NT2/D1 (cell line): ENCODE measurements around the gene CACNA2D2.

Source experiments
- DNase-seq: peaks from one replicate; pipeline ENCODE4 v3.0.0-alpha.2; 2011; ENCODE audit warnings: low read depth, low spot score
- H3K27me3 ChIP-seq: 2 replicates; pipeline ENCODE4 v1.6.0; 2011; ENCODE audit warnings: mild to moderate bottlenecking; ENCODE audit not compliant: insufficient read length, insufficient read depth
- H3K36me3 ChIP-seq: 2 replicates; pipeline ENCODE4 v1.6.1; 2011; ENCODE audit warnings: mild to moderate bottlenecking, low read length, mixed read lengths; ENCODE audit not compliant: insufficient read depth, insufficient read length
- H3K4me1 ChIP-seq: 2 replicates; pipeline ENCODE4 v1.5.1; 2011; ENCODE audit not compliant: insufficient read depth, insufficient read length
- H3K4me3 ChIP-seq: 2 replicates; pipeline ENCODE4 v1.5.1; 2011; ENCODE audit warnings: low read depth; ENCODE audit not compliant: insufficient read length
- H3K9ac ChIP-seq: 2 replicates; pipeline ENCODE4 v1.6.0; 2011; ENCODE audit warnings: low read depth; ENCODE audit not compliant: insufficient read length
- H3K9me3 ChIP-seq: 2 replicates; pipeline ENCODE4 v1.5.1; 2011; ENCODE audit warnings: mild to moderate bottlenecking, low read length; ENCODE audit not compliant: insufficient read depth
- SUZ12 ChIP-seq: IDR thresholded peaks from 2 replicates; pipeline ENCODE4 v1.6.1; 2011; ENCODE audit not compliant: insufficient read length, insufficient read depth; ENCODE audit errors: extremely low read depth
- YY1 ChIP-seq: IDR thresholded peaks from 2 replicates; pipeline ENCODE4 v1.6.1; 2011; ENCODE audit not compliant: insufficient read length, insufficient read depth
- ZNF274 ChIP-seq: IDR thresholded peaks from 2 replicates; pipeline ENCODE4 v1.6.1; 2011; ENCODE audit warnings: mild to moderate bottlenecking, low read depth, low read length

The CACNA2D2 gene

GRCh38 chr3:50389414-50389767 lies 114.0 kb downstream of the CACNA2D2 start:
- Histone ChIP-seq H3K9me3 (no peaks in the 10 kb centered on the region), H3K4me1 (peaks cover 11% of the 10 kb centered on the region), H3K9ac (no peak overlapping the region), H3K4me3 (no peak overlapping the region), H3K27me3 (no peaks in the 10 kb centered on the region), H3K36me3 (no peaks in the 10 kb centered on the region)
- no peak for DNase-seq
- no peak for TF ChIP-seq YY1
- no peak for TF ChIP-seq ZNF274

GRCh38 chr3:50388720-50389413 lies 114.6 kb downstream of the CACNA2D2 start:
- no peak overlapping the region for H3K4me3 ChIP-seq
- no peak for TF ChIP-seq ZNF274
- TF ChIP-seq YY1: no peak
- TF ChIP-seq SUZ12: no peak
- H3K36me3 ChIP-seq: no peaks in the 10 kb centered on the region
- no peaks in the 10 kb centered on the region for H3K9me3 ChIP-seq
- no peak for DNase-seq
- H3K4me1 ChIP-seq: peaks cover 11% of the 10 kb centered on the region
- no peak overlapping the region for H3K9ac ChIP-seq
- H3K27me3 ChIP-seq: no peaks in the 10 kb centered on the region

GRCh38 chr3:50388016-50388719 lies 115.3 kb downstream of the CACNA2D2 start:
- Histone ChIP-seq H3K9me3 (no peaks in the 10 kb centered on the region), H3K9ac (no peak overlapping the region), H3K4me3 (no peak overlapping the region), H3K36me3 (no peaks in the 10 kb centered on the region), H3K27me3 (no peaks in the 10 kb centered on the region), H3K4me1 (peaks cover 11% of the 10 kb centered on the region)
- TF ChIP-seq YY1 (no peak), SUZ12 (no peak), ZNF274 (no peak)
- no peak for DNase-seq

GRCh38 chr3:50385754-50386153 lies 117.7 kb downstream of the CACNA2D2 start:
- no peaks in the 10 kb centered on the region for H3K9me3 ChIP-seq
- H3K4me1 ChIP-seq: peaks cover 5% of the 10 kb centered on the region
- no peak for DNase-seq
- no peaks in the 10 kb centered on the region for H3K36me3 ChIP-seq
- TF ChIP-seq YY1: no peak
- no peak for TF ChIP-seq SUZ12
- no peak for TF ChIP-seq ZNF274
- H3K27me3 ChIP-seq: no peaks in the 10 kb centered on the region
- H3K4me3 ChIP-seq: no peak overlapping the region
- no peak overlapping the region for H3K9ac ChIP-seq

GRCh38 chr3:50383750-50384149 lies 119.7 kb downstream of the CACNA2D2 start:
- DNase-seq: no peak
- Histone ChIP-seq H3K9ac (no peak overlapping the region), H3K4me3 (no peak overlapping the region), H3K4me1 (peaks cover 3% of the 10 kb centered on the region), H3K9me3 (no peaks in the 10 kb centered on the region), H3K27me3 (no peaks in the 10 kb centered on the region), H3K36me3 (no peaks in the 10 kb centered on the region)
- TF ChIP-seq ZNF274 (no peak), SUZ12 (no peak), YY1 (no peak)

GRCh38 chr3:50382722-50383121 lies 120.7 kb downstream of the CACNA2D2 start:
- Histone ChIP-seq H3K4me1 (peaks cover 6% of the 10 kb centered on the region), H3K4me3 (no peak overlapping the region), H3K9me3 (no peaks in the 10 kb centered on the region), H3K9ac (no peak overlapping the region), H3K36me3 (no peaks in the 10 kb centered on the region), H3K27me3 (no peaks in the 10 kb centered on the region)
- TF ChIP-seq ZNF274 (no peak), SUZ12 (no peak), YY1 (no peak)
- DNase-seq: no peak

GRCh38 chr3:50381383-50381782 lies 122.1 kb downstream of the CACNA2D2 start:
- no peaks in the 10 kb centered on the region for H3K36me3 ChIP-seq
- no peak for DNase-seq
- no peak overlapping the region for H3K9ac ChIP-seq
- TF ChIP-seq ZNF274: no peak
- no peaks in the 10 kb centered on the region for H3K27me3 ChIP-seq
- peaks cover 6% of the 10 kb centered on the region for H3K4me1 ChIP-seq
- no peak overlapping the region for H3K4me3 ChIP-seq
- no peaks in the 10 kb centered on the region for H3K9me3 ChIP-seq
